ENCODE measurements around the gene INTS3.

Gene INTS3, protein sequence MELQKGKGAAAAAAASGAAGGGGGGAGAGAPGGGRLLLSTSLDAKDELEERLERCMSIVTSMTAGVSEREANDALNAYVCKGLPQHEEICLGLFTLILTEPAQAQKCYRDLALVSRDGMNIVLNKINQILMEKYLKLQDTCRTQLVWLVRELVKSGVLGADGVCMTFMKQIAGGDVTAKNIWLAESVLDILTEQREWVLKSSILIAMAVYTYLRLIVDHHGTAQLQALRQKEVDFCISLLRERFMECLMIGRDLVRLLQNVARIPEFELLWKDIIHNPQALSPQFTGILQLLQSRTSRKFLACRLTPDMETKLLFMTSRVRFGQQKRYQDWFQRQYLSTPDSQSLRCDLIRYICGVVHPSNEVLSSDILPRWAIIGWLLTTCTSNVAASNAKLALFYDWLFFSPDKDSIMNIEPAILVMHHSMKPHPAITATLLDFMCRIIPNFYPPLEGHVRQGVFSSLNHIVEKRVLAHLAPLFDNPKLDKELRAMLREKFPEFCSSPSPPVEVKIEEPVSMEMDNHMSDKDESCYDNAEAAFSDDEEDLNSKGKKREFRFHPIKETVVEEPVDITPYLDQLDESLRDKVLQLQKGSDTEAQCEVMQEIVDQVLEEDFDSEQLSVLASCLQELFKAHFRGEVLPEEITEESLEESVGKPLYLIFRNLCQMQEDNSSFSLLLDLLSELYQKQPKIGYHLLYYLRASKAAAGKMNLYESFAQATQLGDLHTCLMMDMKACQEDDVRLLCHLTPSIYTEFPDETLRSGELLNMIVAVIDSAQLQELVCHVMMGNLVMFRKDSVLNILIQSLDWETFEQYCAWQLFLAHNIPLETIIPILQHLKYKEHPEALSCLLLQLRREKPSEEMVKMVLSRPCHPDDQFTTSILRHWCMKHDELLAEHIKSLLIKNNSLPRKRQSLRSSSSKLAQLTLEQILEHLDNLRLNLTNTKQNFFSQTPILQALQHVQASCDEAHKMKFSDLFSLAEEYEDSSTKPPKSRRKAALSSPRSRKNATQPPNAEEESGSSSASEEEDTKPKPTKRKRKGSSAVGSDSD

DNA sequence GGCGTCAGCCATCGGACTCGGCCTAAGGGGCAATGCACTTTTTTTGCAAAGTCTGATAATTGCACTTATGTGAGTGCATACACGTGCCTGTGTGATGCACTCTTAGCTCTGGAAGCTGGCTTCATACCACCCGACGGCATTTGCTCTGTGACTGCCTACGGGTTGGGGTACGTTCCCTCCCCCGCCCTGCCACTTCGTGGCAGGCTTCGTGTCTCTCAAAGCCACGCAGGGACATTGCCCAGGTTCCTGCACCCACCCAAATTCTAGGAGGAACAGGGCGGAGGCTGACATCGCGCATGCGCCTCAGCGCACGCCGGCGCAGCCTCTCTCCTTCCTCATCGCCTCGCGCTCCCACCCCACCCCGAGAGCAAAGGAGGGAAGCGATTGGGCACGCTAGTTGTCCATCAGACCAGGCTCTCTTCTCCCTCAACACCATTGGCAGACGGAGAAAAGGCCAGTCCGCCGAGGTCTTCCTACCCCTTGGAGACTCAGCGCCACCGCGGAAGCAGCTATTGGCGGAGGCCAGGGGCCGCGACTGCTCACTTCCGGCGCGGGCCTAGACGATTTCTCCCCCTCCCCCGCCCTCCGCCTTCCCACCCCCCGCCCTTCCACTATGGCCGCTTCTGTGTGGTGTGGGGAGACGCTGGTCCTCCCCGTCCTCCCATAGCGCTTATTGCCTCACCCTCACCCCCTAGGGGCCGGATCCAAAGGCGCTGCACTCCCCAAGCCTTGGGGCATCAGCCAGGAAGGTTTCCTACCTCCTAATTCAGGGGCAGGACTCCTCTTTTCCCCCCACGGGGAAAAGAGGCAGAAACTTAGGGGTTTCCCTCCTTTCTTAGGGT, at the start of gene INTS3:
Gene INTS3 (plus strand): TSS at position 588 of the 842 bp plus-strand sequence. CDS start 585 bp downstream, outside the sequence.
- in situ Hi-C loops (cut with HindIII; ENCODE audit: low pct_unique_long_range_greater_than_20kb, low sequenced_read_pairs), result no loop called here

DNA sequence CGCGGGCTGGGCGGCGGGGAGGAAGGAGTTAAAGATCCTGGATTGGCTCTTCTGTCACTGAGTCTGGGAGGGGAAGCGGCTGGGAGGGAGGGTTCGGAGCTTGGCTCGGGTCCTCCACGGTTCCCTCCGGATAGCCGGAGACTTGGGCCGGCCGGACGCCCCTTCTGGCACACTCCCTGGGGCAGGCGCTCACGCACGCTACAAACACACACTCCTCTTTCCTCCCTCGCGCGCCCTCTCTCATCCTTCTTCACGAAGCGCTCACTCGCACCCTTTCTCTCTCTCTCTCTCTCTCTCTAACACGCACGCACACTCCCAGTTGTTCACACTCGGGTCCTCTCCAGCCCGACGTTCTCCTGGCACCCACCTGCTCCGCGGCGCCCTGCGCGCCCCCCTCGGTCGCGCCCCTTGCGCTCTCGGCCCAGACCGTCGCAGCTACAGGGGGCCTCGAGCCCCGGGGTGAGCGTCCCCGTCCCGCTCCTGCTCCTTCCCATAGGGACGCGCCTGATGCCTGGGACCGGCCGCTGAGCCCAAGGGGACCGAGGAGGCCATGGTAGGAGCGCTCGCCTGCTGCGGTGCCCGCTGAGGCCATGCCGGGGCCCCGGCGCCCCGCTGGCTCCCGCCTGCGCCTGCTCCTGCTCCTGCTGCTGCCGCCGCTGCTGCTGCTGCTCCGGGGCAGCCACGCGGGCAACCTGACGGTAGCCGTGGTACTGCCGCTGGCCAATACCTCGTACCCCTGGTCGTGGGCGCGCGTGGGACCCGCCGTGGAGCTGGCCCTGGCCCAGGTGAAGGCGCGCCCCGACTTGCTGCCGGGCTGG, 49.1 kb upstream of the INTS3 start, which contains the start of gene NPR1:
Gene NPR1 (plus strand): TSS at position 170 of the 818 bp plus-strand sequence. CDS start 421 bp downstream, at position 591.
- DNase-seq (ENCODE audit: low read depth in 1 of 2, low spot score in 1 of 2), result peak; percentile 50 to 64
- in situ Hi-C loops (cut with HindIII; ENCODE audit: low pct_unique_long_range_greater_than_20kb, low sequenced_read_pairs), result no loop called here
- no peak for TF ChIP-seq JUND (IDR thresholded peaks at IDR 0.05; ENCODE audit: low read depth)

More for the DNA sequence above, at the start of gene INTS3:
- DNase-seq (ENCODE audit: low read depth in 1 of 2, low spot score in 1 of 2), result peak; percentile 98 to 100
- TF ChIP-seq JUND (IDR thresholded peaks at IDR 0.05; ENCODE audit: low read depth), result no peak

DNA sequence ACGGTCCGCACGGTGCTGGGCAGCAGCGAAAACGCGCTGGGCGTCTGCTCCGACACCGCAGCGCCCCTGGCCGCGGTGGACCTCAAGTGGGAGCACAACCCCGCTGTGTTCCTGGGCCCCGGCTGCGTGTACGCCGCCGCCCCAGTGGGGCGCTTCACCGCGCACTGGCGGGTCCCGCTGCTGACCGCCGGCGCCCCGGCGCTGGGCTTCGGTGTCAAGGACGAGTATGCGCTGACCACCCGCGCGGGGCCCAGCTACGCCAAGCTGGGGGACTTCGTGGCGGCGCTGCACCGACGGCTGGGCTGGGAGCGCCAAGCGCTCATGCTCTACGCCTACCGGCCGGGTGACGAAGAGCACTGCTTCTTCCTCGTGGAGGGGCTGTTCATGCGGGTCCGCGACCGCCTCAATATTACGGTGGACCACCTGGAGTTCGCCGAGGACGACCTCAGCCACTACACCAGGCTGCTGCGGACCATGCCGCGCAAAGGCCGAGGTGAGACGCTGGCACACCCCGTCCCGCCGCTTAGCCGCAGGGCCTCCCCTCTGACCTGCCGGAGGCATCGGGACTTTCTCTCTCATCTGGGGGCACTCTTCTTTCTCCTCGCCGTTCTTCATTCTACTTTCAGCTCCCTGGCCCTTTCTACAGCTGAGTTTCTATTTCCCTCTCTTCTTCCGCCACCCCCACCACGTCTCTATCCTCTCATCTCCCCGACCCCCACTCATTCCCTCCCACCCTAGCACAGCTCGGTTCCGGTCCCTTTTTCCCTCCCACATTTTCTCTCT, 48.3 kb upstream of the INTS3 start:
- no peak for TF ChIP-seq JUND (IDR thresholded peaks at IDR 0.05; ENCODE audit: low read depth)
- in situ Hi-C loops (cut with HindIII; ENCODE audit: low pct_unique_long_range_greater_than_20kb, low sequenced_read_pairs), result no loop called here
- DNase-seq (ENCODE audit: low read depth in 1 of 2, low spot score in 1 of 2), result no peak

DNA sequence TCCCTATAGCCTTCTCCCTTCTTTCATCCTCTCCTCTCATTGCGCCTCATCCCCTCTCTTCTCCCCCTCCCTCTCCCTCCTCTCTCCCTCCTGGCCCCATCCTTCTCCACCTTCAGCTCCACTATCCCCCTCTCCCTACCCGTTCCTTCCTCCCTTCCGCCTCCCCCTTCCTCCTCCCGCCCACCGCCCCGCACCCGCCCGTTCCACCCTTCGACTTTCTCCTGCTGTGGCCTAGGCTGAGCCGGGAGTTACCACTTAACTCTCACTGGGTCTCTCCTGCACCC, 47.8 kb upstream of the INTS3 start:
- no peak for TF ChIP-seq JUND (IDR thresholded peaks at IDR 0.05; ENCODE audit: low read depth)
- no peak for DNase-seq (ENCODE audit: low read depth in 1 of 2, low spot score in 1 of 2)
- in situ Hi-C loops (cut with HindIII; ENCODE audit: low pct_unique_long_range_greater_than_20kb, low sequenced_read_pairs), result no loop called here

DNA sequence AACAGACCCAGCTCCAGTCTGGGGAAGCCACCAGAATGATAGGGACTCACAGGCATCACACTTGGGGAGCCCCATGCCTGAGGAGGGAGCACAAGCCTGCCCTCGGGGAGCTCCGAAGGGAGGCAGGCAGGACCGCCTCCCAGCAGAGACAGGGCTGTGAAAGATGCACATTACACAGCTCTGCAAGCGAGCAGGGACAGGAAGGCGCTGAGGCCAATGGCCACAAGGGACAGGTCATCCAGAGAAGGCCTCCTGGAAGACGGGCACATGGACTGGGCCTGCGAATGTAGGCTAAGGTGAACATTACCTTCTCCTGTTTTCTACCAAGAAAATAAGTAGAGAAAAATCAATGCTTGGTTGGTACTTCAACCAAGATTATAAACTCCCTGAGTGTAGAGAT, 45.1 kb upstream of the INTS3 start:
- DNase-seq (ENCODE audit: low read depth in 1 of 2, low spot score in 1 of 2), result no peak
- TF ChIP-seq JUND (IDR thresholded peaks at IDR 0.05; ENCODE audit: low read depth), result no peak
- in situ Hi-C loops (cut with HindIII; ENCODE audit: low pct_unique_long_range_greater_than_20kb, low sequenced_read_pairs), result no loop called here

DNA sequence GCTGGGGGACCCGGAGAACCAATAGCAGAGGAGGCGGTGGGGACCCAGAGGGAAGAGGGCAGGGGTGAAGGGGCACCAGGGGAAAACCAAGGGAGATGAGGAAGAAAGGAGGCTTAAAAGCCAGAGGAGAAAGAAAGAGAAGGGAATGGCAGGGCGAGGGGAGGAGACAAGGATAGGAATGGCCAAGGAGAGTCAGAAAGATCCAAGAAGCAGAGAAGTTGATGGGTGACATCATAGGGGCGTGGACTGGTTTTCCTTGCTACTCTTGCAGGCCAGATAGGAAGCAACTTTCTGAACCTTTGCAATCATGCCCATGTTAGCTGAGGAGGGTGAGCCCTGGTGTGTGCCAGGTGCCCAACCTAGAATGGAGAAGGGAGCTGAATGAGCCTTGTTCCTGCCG, 44.0 kb upstream of the INTS3 start:
- no peak for TF ChIP-seq JUND (IDR thresholded peaks at IDR 0.05; ENCODE audit: low read depth)
- in situ Hi-C loops (cut with HindIII; ENCODE audit: low pct_unique_long_range_greater_than_20kb, low sequenced_read_pairs), result no loop called here
- DNase-seq (ENCODE audit: low read depth in 1 of 2, low spot score in 1 of 2), result no peak

DNA sequence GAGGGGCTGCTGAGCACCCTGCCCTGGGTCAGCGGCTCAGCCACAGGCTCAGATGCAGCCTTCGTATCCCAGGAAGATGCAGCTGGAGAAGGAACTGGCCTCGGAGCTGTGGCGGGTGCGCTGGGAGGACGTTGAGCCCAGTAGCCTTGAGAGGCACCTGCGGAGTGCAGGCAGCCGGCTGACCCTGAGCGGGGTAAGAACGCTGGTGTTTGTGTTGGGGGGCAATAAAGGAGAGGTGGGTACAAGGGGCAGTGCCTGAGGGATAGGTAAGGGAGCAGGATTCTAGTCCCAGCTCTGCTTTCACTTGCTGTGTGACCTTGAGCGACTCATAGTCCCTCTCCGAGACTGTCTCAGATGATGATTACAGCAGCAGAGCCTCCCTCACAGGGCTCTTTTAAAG, 43.0 kb upstream of the INTS3 start:
- in situ Hi-C loops (cut with HindIII; ENCODE audit: low pct_unique_long_range_greater_than_20kb, low sequenced_read_pairs), result no loop called here
- DNase-seq (ENCODE audit: low read depth in 1 of 2, low spot score in 1 of 2), result no peak
- no peak for TF ChIP-seq JUND (IDR thresholded peaks at IDR 0.05; ENCODE audit: low read depth)

DNA sequence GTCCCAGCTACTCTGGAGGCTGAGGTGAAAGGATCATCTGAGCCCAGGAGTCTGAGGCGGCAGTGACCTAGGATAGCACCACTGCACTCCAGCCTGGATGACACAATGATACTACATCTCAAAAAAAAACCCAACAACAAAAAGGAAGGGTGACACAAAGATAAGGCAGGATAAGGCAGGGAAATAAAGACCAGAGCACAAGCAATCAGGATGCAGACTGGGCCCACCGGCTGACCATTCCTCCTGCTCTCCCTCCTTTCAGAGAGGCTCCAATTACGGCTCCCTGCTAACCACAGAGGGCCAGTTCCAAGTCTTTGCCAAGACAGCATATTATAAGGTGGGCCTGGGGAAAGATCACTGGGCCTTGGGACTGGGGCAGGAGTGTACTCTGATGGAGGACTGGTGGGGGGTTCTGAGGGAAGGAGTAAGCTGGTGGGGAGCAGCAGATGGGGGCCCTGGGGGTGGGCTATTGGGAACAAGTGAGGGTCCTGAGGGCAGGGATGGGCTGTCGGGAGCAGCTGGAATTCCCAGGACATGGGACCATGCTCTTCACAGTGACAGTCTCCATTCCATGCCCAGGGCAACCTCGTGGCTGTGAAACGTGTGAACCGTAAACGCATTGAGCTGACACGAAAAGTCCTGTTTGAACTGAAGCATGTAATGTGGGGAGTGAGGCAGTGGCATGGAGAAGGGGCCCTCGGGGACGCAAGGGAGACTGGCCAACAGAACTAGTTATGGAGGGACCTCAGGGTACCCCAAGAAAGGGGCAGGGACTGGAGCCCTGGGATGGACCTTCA, 42.1 kb upstream of the INTS3 start:
- no peak for TF ChIP-seq JUND (IDR thresholded peaks at IDR 0.05; ENCODE audit: low read depth)
- in situ Hi-C loops (cut with HindIII; ENCODE audit: low pct_unique_long_range_greater_than_20kb, low sequenced_read_pairs), result no loop called here
- DNase-seq (ENCODE audit: low read depth in 1 of 2, low spot score in 1 of 2), result no peak

DNA sequence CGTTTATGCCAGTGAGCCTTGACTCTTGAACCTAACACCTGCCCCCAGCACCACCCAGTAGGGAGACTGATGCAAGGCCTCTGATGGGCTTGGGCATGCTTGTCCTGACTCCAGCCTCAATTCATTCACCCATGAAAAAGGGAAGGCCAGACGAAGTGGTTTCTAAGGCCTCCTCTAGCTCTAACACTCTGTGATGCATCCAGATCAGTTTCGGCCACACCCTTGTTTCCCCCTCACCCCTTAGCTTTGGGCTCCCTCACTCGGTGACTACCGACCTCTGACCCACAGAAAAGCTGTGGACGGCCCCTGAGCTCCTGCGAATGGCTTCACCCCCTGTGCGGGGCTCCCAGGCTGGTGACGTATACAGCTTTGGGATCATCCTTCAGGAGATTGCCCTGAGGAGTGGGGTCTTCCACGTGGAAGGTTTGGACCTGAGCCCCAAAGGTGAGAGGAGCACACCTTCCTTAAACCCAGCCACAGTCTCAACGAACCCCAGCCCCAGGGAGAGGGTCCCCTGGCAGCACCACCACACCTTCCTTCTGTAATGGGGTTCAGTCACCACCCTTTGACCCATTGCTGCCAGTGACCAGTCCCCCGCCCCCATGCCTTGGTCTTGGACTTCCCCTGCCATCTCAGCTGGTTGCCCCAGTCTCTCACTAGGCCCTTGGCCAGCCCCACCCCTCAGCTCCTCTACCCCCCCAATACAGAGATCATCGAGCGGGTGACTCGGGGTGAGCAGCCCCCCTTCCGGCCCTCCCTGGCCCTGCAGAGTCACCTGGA, 40.3 kb upstream of the INTS3 start:
- in situ Hi-C loops (cut with HindIII; ENCODE audit: low pct_unique_long_range_greater_than_20kb, low sequenced_read_pairs), result no loop called here
- no peak for DNase-seq (ENCODE audit: low read depth in 1 of 2, low spot score in 1 of 2)
- TF ChIP-seq JUND (IDR thresholded peaks at IDR 0.05; ENCODE audit: low read depth), result no peak

Data from T47D (cell line).